ENCODE results near the gene LIME1. TPM values are rescaled to one million over a fixed set of nuclear protein-coding genes. Genes with fewer than 3 reads are reported as not detected.
A peak's percentile ranks its signal among the peaks of the same experiment; 100 is the strongest.

Gene LIME1
- total RNA-seq, 1 donor from 2014 or later = 0.47 TPM

- TF ChIP-seq EZH2 (IDR thresholded peaks at IDR 0.05) (no peak), CTCF (IDR thresholded peaks at IDR 0.05) (no peak), EZH2phosphoT487 (IDR thresholded peaks at IDR 0.05) (no peak)
- peaks cover 7% of the 10 kb centered on the region for H3K27me3 Mint-ChIP-seq (ENCODE audit: insufficient read depth, low read depth)
- H3K4me1 Mint-ChIP-seq = peaks cover 2% of the 10 kb centered on the region
- H3K36me3 ChIP-seq = no peaks in the 10 kb centered on the region
- H3F3A ChIP-seq (ENCODE audit: low read depth) = peaks cover 45% of the 10 kb centered on the region
- peak overlapping the region; percentile 91 for H3K4me2 ChIP-seq
- peak overlapping the region; percentile 84 for H3K4me3 Mint-ChIP-seq
- no peaks in the 10 kb centered on the region for H3K9me3 Mint-ChIP-seq
- H4K20me1 ChIP-seq (ENCODE audit: low read depth) = peaks cover 43% of the 10 kb centered on the region
- H3K27me3 ChIP-seq = peaks cover 23% of the 10 kb centered on the region
- H3K79me2 ChIP-seq (ENCODE audit: low read depth) = peaks cover 8% of the 10 kb centered on the region
- H3K4me1 ChIP-seq = peaks cover 33% of the 10 kb centered on the region
- H3K27ac Mint-ChIP-seq = no peak overlapping the region
- no peak overlapping the region for H3K9ac ChIP-seq
- H2AFZ ChIP-seq (replicated peaks) = no peak overlapping the region
- H3K9me3 ChIP-seq (ENCODE audit: low read depth) = no peaks in the 10 kb centered on the region
- H3K4me3 ChIP-seq = peak overlapping the region; percentile 90
- no peak for DNase-seq (ENCODE audit: low spot score)
- H3K36me3 Mint-ChIP-seq = peaks cover 4% of the 10 kb centered on the region
- H3K27ac ChIP-seq = no peak overlapping the region
Observed at GRCh38 chr20:63741354-63741675, 4.9 kb downstream of the LIME1 start.

- Histone ChIP-seq H2AFZ (replicated peaks) (no peak overlapping the region), H4K20me1 (ENCODE audit: low read depth) (peaks cover 38% of the 10 kb centered on the region), H3K79me2 (ENCODE audit: low read depth) (peaks cover 8% of the 10 kb centered on the region), H3K36me3 (no peaks in the 10 kb centered on the region), H3K4me3 (peak overlapping the region; percentile 90), H3K9ac (no peak overlapping the region), H3K4me1 (peaks cover 31% of the 10 kb centered on the region), H3K9me3 (ENCODE audit: low read depth) (no peaks in the 10 kb centered on the region), H3K27me3 (peaks cover 18% of the 10 kb centered on the region), H3K27ac (no peak overlapping the region), H3F3A (ENCODE audit: low read depth) (peaks cover 45% of the 10 kb centered on the region), H3K4me2 (peak overlapping the region; percentile 91)
- Mint-ChIP-seq H3K9me3 (no peaks in the 10 kb centered on the region), H3K4me3 (peak overlapping the region; percentile 84), H3K36me3 (peaks cover 4% of the 10 kb centered on the region), H3K27ac (no peak overlapping the region), H3K4me1 (peaks cover 2% of the 10 kb centered on the region), H3K27me3 (ENCODE audit: insufficient read depth, low read depth) (peaks cover 6% of the 10 kb centered on the region)
- TF ChIP-seq EZH2phosphoT487 (IDR thresholded peaks at IDR 0.05) = no peak
- DNase-seq (ENCODE audit: low spot score) = no peak
Observed at GRCh38 chr20:63741676-63742380, 5.4 kb downstream of the LIME1 start.

- no peak for DNase-seq (ENCODE audit: low spot score)
- Mint-ChIP-seq H3K27ac (no peak overlapping the region), H3K4me1 (peaks cover 2% of the 10 kb centered on the region), H3K36me3 (peaks cover 4% of the 10 kb centered on the region), H3K27me3 (ENCODE audit: insufficient read depth, low read depth) (peaks cover 6% of the 10 kb centered on the region), H3K4me3 (no peak overlapping the region), H3K9me3 (no peaks in the 10 kb centered on the region)
- Histone ChIP-seq H3K9ac (no peak overlapping the region), H3K9me3 (ENCODE audit: low read depth) (no peaks in the 10 kb centered on the region), H3K79me2 (ENCODE audit: low read depth) (peaks cover 8% of the 10 kb centered on the region), H3K4me3 (no peak overlapping the region), H4K20me1 (ENCODE audit: low read depth) (peaks cover 32% of the 10 kb centered on the region), H3K4me2 (no peak overlapping the region), H3K4me1 (peaks cover 24% of the 10 kb centered on the region), H3K27ac (no peak overlapping the region), H2AFZ (replicated peaks) (no peak overlapping the region), H3K27me3 (peaks cover 11% of the 10 kb centered on the region), H3K36me3 (no peaks in the 10 kb centered on the region), H3F3A (ENCODE audit: low read depth) (peaks cover 43% of the 10 kb centered on the region)
- TF ChIP-seq CTCF (IDR thresholded peaks at IDR 0.05) (no peak), EZH2 (IDR thresholded peaks at IDR 0.05) (no peak), EZH2phosphoT487 (IDR thresholded peaks at IDR 0.05) (no peak)
Observed at GRCh38 chr20:63742381-63743024, 6.0 kb downstream of the LIME1 start.
